Psoas muscle (tissue), 8 donors: ENCODE measurements around the gene DAB2IP. TPM values are rescaled to one million over a fixed set of nuclear protein-coding genes. Genes with fewer than 3 reads are reported as not detected.

Source experiments
- ATAC-seq, 4 donors: fragments of 200-7000 bp; cut with Tn5 transposase; one replicate each; pipeline ENCODE4 v1.9.1; 2020; ENCODE audit warnings: moderate library complexity in 3 of 4, mild to moderate bottlenecking in 2 of 4
- DNase-seq, 2 donors: peaks; one replicate each; pipeline ENCODE4 v3.0.0-alpha.2; 2020
- H3K27ac ChIP-seq: fragments of 200-600 bp; one replicate; pipeline ENCODE4 v1.8.0; 2022
- H3K27me3 ChIP-seq, 3 donors: fragments of 200-600 bp in 1 of 3; one replicate each; pipeline versions ENCODE4 v1.6.1 to v1.8.0; 2013 to 2022; ENCODE audit warnings: low read length in 2 of 3, mild to moderate bottlenecking in 2 of 3, moderate library complexity in 1 of 3; ENCODE audit not compliant: insufficient read depth in 3 of 3
- H3K36me3 ChIP-seq, 2 donors: fragments of 200-600 bp in 1 of 2; one replicate each; pipeline versions ENCODE4 v1.6.1 to v1.8.0; 2013 to 2022; ENCODE audit warnings: low read depth in 1 of 2, mild to moderate bottlenecking in 1 of 2, moderate library complexity in 1 of 2; ENCODE audit not compliant: insufficient read depth in 1 of 2
- H3K4me1 ChIP-seq: fragments of 200-600 bp; one replicate; pipeline ENCODE4 v1.8.0; 2022
- H3K4me3 ChIP-seq: fragments of 200-600 bp; one replicate; pipeline ENCODE4 v1.8.0; 2022; ENCODE audit warnings: mild to moderate bottlenecking
- H3K9me3 ChIP-seq: fragments of 200-600 bp; one replicate; pipeline ENCODE4 v1.8.0; 2022
- CTCF ChIP-seq: fragments of 200-600 bp; IDR thresholded peaks from one replicate; pipeline ENCODE4 v1.8.0; 2022; ENCODE audit warnings: antibody characterized with exemption
- WGBS, 3 donors: extraction: QIAGEN DNeasy Blood & Tissue Kit; methylation state at CpG; one replicate each; pipeline versions ENCODE4 v1.1.6 to v1.1.7; 2013; 5-methylcytosine and 5-hydroxymethylcytosine counted together
- intact Hi-C, 2 donors: fragments of 100-400 bp; cut with DNase I; formaldehyde crosslinking; loops; one replicate each; pipeline versions ENCODE4 v1.11.0 to v1.14.2; 2022
- polyA plus RNA-seq, 3 donors: library from polyadenylated mRNA; stranded (reverse); fragments of 200-250 nt; gene quantifications; one replicate each; pipeline ENCODE4 v1.2.3, GENCODE V29; 2013
- total RNA-seq, 4 donors: library from RNA; stranded (reverse); fragmentation: NEBNext Ultra II Directional in 2 of 4; extraction: Animal tissue kit (Norgen Biotek cat#: 25700) in 2 of 4; gene quantifications; one replicate each; pipeline versions ENCODE4 v1.2.1 to v1.2.4, GENCODE V29; 2021 to 2023
- donor health status: healthy with polysubstance abuse.
- donor health status: DM: no; HTN: no; CAD: no; lungs with moderate emphysema.
- donor health status: Bipolar disorder and iron deficiency.
- donor health status: healthy.
- donor health status: DM: yes; HTN: yes; CAD: no.
- donor health status: DM: no; HTN: no; CAD: no.
- donor health status: DM: no; HTN: no; CAD: no.
- donor health status: DM: yes; HTN: yes; CAD: no.

The DAB2IP gene
- total and polyA plus RNA-seq, 7 donors: 14.1 to 66.2 (median 33.4) TPM

- DNase-seq: no peak
- intact Hi-C loops: loop anchor here in 1 of 2 donors (10.0 kb wide), 1 partner anchor 56 kb away; no protein-coding TSS in a partner anchor
- TF ChIP-seq CTCF: peak; percentile 5
- no peaks in the 10 kb centered on the region for H3K36me3 ChIP-seq
- no peak overlapping the region for H3K4me3 ChIP-seq
- no peaks in the 10 kb centered on the region for H3K9me3 ChIP-seq
- H3K4me1 ChIP-seq: peaks cover 96% of the 10 kb centered on the region
- H3K27me3 ChIP-seq: no peaks in the 10 kb centered on the region
- no peak for ATAC-seq
- 10 to 50% (median 31%) methylated on average over 1 of the region's 1 CpG for WGBS, 3 donors
- H3K27ac ChIP-seq: peak overlapping the region; percentile 81
Observed at GRCh38 chr9:121721058-121721350, 69.6 kb downstream of the DAB2IP start.

GRCh38 chr9:121721770-121722169 lies 70.3 kb downstream of the DAB2IP start:
- H3K36me3 ChIP-seq: no peaks in the 10 kb centered on the region
- no peaks in the 10 kb centered on the region for H3K27me3 ChIP-seq
- no peaks in the 10 kb centered on the region for H3K9me3 ChIP-seq
- peak in 1 of 2 donors; percentile 70 for DNase-seq
- TF ChIP-seq CTCF: no peak
- H3K4me3 ChIP-seq: no peak overlapping the region
- peak overlapping the region; percentile 81 for H3K27ac ChIP-seq
- WGBS, 3 donors: 40 to 52% (median 43%) methylated on average over 7 of the region's 7 CpGs
- ATAC-seq: no peak
- peaks cover 96% of the 10 kb centered on the region for H3K4me1 ChIP-seq
- intact Hi-C loops: loop anchor here in 1 of 2 donors (10.0 kb wide), 1 partner anchor 57 kb away; no protein-coding TSS in a partner anchor

- Histone ChIP-seq H3K4me1 (peaks cover 90% of the 10 kb centered on the region), H3K9me3 (no peaks in the 10 kb centered on the region), H3K36me3 (no peaks in the 10 kb centered on the region), H3K27ac (peak overlapping the region; percentile 81), H3K4me3 (no peak overlapping the region), H3K27me3 (no peaks in the 10 kb centered on the region)
- no peak for TF ChIP-seq CTCF
- intact Hi-C loops: loop anchor here in 1 of 2 donors (2.0 to 10.0 kb wide), 2 partner anchors 14 to 60 kb away; no protein-coding TSS in a partner anchor
- WGBS, 3 donors: 16 to 24% (median 21%) methylated on average over 19 to 21 of the region's 21 CpGs
- ATAC-seq (peak; percentile 90 to 95 (median 92)), DNase-seq (peak; percentile 94 to 98)
Observed at GRCh38 chr9:121725008-121725775, 73.8 kb downstream of the DAB2IP start.

- Histone ChIP-seq H3K27me3 (no peaks in the 10 kb centered on the region), H3K4me1 (peaks cover 91% of the 10 kb centered on the region), H3K4me3 (no peak overlapping the region), H3K27ac (peak overlapping the region; percentile 58), H3K9me3 (no peaks in the 10 kb centered on the region), H3K36me3 (no peaks in the 10 kb centered on the region)
- ATAC-seq (no peak), DNase-seq (no peak)
- WGBS, 3 donors: 64 to 74% (median 71%) methylated on average over 4 of the region's 4 CpGs
- intact Hi-C loops: loop anchor here in 1 of 2 donors (10.0 kb wide), 1 partner anchor 63 kb away; no protein-coding TSS in a partner anchor
- no peak for TF ChIP-seq CTCF
Observed at GRCh38 chr9:121727295-121728020, 76.0 kb downstream of the DAB2IP start.
